Loucy (cell line): ENCODE data around the gene BCL2L13.

Experiments
- H2AFZ ChIP-seq: fragments of 200-600 bp; sonication (generic); 2 replicates; pipeline ENCODE4 v1.6.0; 2016; ENCODE audit warnings: antibody characterized with exemption, mild to moderate bottlenecking, low read length, moderate library complexity
- H3F3A ChIP-seq: fragments of 200-600 bp; 2 replicates; pipeline ENCODE4 v1.6.0; 2016; ENCODE audit warnings: antibody characterized with exemption, low read depth, mild to moderate bottlenecking
- H3K27me3 ChIP-seq: fragments of 200-600 bp; sonication (generic); 2 replicates; pipeline ENCODE4 v1.6.1; 2014; ENCODE audit warnings: low read length, mild to moderate bottlenecking; ENCODE audit not compliant: insufficient read depth, poor library complexity, severe bottlenecking
- H3K36me3 ChIP-seq: fragments of 200-600 bp; sonication (generic); 2 replicates; pipeline ENCODE4 v1.6.1; 2016; ENCODE audit warnings: low read length; ENCODE audit not compliant: insufficient read depth
- H3K4me1 ChIP-seq: fragments of 200-600 bp; sonication (generic); 2 replicates; pipeline ENCODE4 v1.5.1; 2014; ENCODE audit warnings: low read length, mild to moderate bottlenecking; ENCODE audit not compliant: insufficient read depth, poor library complexity, severe bottlenecking
- H3K4me2 ChIP-seq: fragments of 200-600 bp; sonication (generic); 2 replicates; pipeline ENCODE4 v1.6.0; 2014; ENCODE audit warnings: antibody characterized with exemption, low read length, low read depth, mild to moderate bottlenecking; ENCODE audit not compliant: poor library complexity, severe bottlenecking
- H3K4me3 ChIP-seq: fragments of 200-600 bp; sonication (generic); 2 replicates; pipeline ENCODE4 v1.5.1; 2014; ENCODE audit warnings: low read length, mild to moderate bottlenecking, mixed read lengths; ENCODE audit not compliant: poor library complexity, severe bottlenecking
- H3K79me2 ChIP-seq: fragments of 200-600 bp; sonication (generic); 2 replicates; pipeline ENCODE4 v1.6.1; 2014; ENCODE audit warnings: low read length; ENCODE audit not compliant: insufficient read depth
- H3K9ac ChIP-seq: fragments of 200-600 bp; sonication (generic); 2 replicates; pipeline ENCODE4 v1.6.0; 2014; ENCODE audit warnings: mild to moderate bottlenecking, low read depth, low read length, moderate library complexity; ENCODE audit not compliant: poor library complexity, severe bottlenecking
- H3K9me2 ChIP-seq: fragments of 200-600 bp; sonication (generic); replicated peaks from 2 replicates; pipeline ENCODE4 v1.6.1; 2016; ENCODE audit warnings: low read depth, low read length, mixed read lengths
- H3K9me3 ChIP-seq: fragments of 200-600 bp; sonication (generic); 2 replicates; pipeline ENCODE4 v1.6.1; 2014; ENCODE audit warnings: mild to moderate bottlenecking, antibody characterized with exemption, low read length, low read depth; ENCODE audit not compliant: insufficient read depth
- H4K20me1 ChIP-seq: fragments of 200-600 bp; sonication (generic); 2 replicates; pipeline ENCODE4 v1.6.0; 2014; ENCODE audit warnings: antibody characterized with exemption, low read length, mild to moderate bottlenecking; ENCODE audit not compliant: insufficient read depth, poor library complexity, severe bottlenecking
- CTCF ChIP-seq: fragments of 200-600 bp; sonication (generic); conservative IDR thresholded peaks from 2 replicates; pipeline ENCODE4 v1.5.1; 2014; ENCODE audit warnings: mild to moderate bottlenecking, antibody characterized with exemption, low read length
- EZH2phosphoT487 ChIP-seq: fragments of 200-600 bp; IDR thresholded peaks from 2 replicates; pipeline ENCODE4 v1.6.1; 2018; ENCODE audit warnings: antibody characterized with exemption, mild to moderate bottlenecking, moderate library complexity, borderline replicate concordance

The BCL2L13 gene

DNA sequence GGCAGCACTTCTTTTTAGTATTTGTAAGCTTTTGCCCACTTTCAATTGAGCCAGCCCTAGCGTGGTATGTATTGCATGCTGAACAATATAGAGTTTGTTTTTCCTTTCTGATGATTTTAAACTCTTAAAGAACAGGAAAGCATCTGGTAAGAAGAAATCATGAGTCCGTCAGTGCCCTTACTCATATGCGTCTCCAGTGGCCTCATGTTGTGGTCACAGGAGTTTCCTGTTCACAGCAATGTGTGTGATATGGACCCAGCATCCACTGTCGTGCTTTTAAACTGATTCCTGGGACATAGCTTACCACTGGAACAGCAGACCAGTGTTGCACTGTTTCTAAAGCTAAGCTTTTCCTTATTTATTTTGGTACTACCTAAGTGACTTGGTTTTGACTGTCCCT is 95.6 kb downstream of the BCL2L13 start:
- peak overlapping the region; percentile 27 for H3K4me3 ChIP-seq
- H3K36me3 ChIP-seq: peaks cover 70% of the 10 kb centered on the region; the same call in 1 of the 2 replicates
- TF ChIP-seq EZH2phosphoT487 (no peak), CTCF (no peak)
- no peaks in the 10 kb centered on the region for H3K79me2 ChIP-seq
- H3F3A ChIP-seq: peaks cover 7% of the 10 kb centered on the region; the same call in 1 of the 2 replicates
- H3K9me2 ChIP-seq: no peaks in the 10 kb centered on the region
- H2AFZ ChIP-seq: no peak overlapping the region
- H3K9ac ChIP-seq: peak overlapping the region; percentile 19
- H3K9me3 ChIP-seq: no peaks in the 10 kb centered on the region
- no peaks in the 10 kb centered on the region for H3K27me3 ChIP-seq
- no peaks in the 10 kb centered on the region for H4K20me1 ChIP-seq
- H3K4me1 ChIP-seq: peaks cover 27% of the 10 kb centered on the region
- peak overlapping the region; percentile 55 for H3K4me2 ChIP-seq

GRCh38 chr22:17738386-17739128 is 100.0 kb downstream of the BCL2L13 start:
- peaks cover 14% of the 10 kb centered on the region for H3K4me1 ChIP-seq
- no peaks in the 10 kb centered on the region for H3K9me3 ChIP-seq
- H2AFZ ChIP-seq: no peak overlapping the region
- H3K9ac ChIP-seq: no peak overlapping the region
- no peak overlapping the region for H3K4me3 ChIP-seq
- peaks cover 6% of the 10 kb centered on the region; the same call in 1 of the 2 replicates for H3F3A ChIP-seq
- H3K4me2 ChIP-seq: no peak overlapping the region
- no peaks in the 10 kb centered on the region for H3K9me2 ChIP-seq
- peaks cover 8% of the 10 kb centered on the region; the same call in 1 of the 2 replicates for H3K79me2 ChIP-seq
- H4K20me1 ChIP-seq: peaks cover 5% of the 10 kb centered on the region
- peaks cover 72% of the 10 kb centered on the region; the same call in 1 of the 2 replicates for H3K36me3 ChIP-seq
- TF ChIP-seq CTCF (no peak), EZH2phosphoT487 (no peak)
- H3K27me3 ChIP-seq: no peaks in the 10 kb centered on the region

GRCh38 chr22:17739196-17739975 is 100.8 kb downstream of the BCL2L13 start:
- no peaks in the 10 kb centered on the region for H3K27me3 ChIP-seq
- TF ChIP-seq CTCF (no peak), EZH2phosphoT487 (no peak)
- H3K36me3 ChIP-seq: peaks cover 77% of the 10 kb centered on the region; the same call in 1 of the 2 replicates
- H4K20me1 ChIP-seq: peaks cover 6% of the 10 kb centered on the region
- no peaks in the 10 kb centered on the region for H3K9me3 ChIP-seq
- no peaks in the 10 kb centered on the region for H3K9me2 ChIP-seq
- H3F3A ChIP-seq: no peaks in the 10 kb centered on the region
- no peak overlapping the region for H3K4me2 ChIP-seq
- peaks cover 8% of the 10 kb centered on the region for H3K4me1 ChIP-seq
- H3K4me3 ChIP-seq: no peak overlapping the region
- H3K79me2 ChIP-seq: peaks cover 8% of the 10 kb centered on the region; the same call in 1 of the 2 replicates
- no peak overlapping the region for H2AFZ ChIP-seq
- no peak overlapping the region for H3K9ac ChIP-seq
